CD4-positive, alpha-beta memory T cell (primary cell): Measurements from ENCODE around the gene PCNX3. TPM values are rescaled to one million over a fixed set of nuclear protein-coding genes. Genes with fewer than 3 reads are reported as not detected.
A peak's percentile ranks its signal among the peaks of the same experiment; 100 is the strongest.

Experiments used
- CTCF ChIA-PET: fragments of 350-600 bp; sonication (Branson Sonifier 250); formaldehyde crosslinking; loops from one replicate; lab custom pipeline; 2021; ENCODE audit warnings: inconsistent platforms; ENCODE audit not compliant: partially characterized antibody; lab: Charles Lee
- POLR2A ChIA-PET: fragments of 350-600 bp; sonication (Branson Sonifier 250); formaldehyde crosslinking; loops from one replicate; lab custom pipeline; 2021; ENCODE audit not compliant: partially characterized antibody; lab: Charles Lee
- DNase-seq, 5 donors: peaks; one replicate each; pipeline versions ENCODE4 v3.0.0 to v3.0.0-alpha.2; 2020 to 2022; ENCODE audit warnings: mixed read lengths in 1 of 5
- H3K27ac ChIP-seq: one replicate; pipeline ENCODE4 v1.7.0; 2013; ENCODE audit warnings: low read depth, low read length
- H3K27me3 ChIP-seq: 2 replicates; pipeline ENCODE4 v1.7.0; 2013; ENCODE audit warnings: mild to moderate bottlenecking, low read length, moderate library complexity; ENCODE audit not compliant: insufficient read depth
- H3K36me3 ChIP-seq: 2 replicates; pipeline ENCODE4 v1.7.0; 2013; ENCODE audit warnings: mild to moderate bottlenecking, low read length, moderate library complexity; ENCODE audit not compliant: insufficient read depth
- H3K4me1 ChIP-seq: 2 replicates; pipeline ENCODE4 v1.7.0; 2013; ENCODE audit warnings: mild to moderate bottlenecking, low read length, moderate library complexity; ENCODE audit not compliant: insufficient read depth
- H3K4me3 ChIP-seq, 2 donors: one replicate each; pipeline ENCODE4 v1.7.0; 2013; ENCODE audit warnings: low read length in 2 of 2, mild to moderate bottlenecking in 1 of 2
- H3K9me3 ChIP-seq, 2 donors: one replicate each; pipeline ENCODE4 v1.7.0; 2013; ENCODE audit warnings: low read length in 2 of 2, control low read depth in 1 of 2; ENCODE audit not compliant: control insufficient read depth in 1 of 2
- H3K27ac Mint-ChIP-seq, 7 donors: one replicate each; pipeline ENCODE4 v1.8.0; 2020 to 2021; ENCODE audit warnings: mixed read lengths in 7 of 7, mild to moderate bottlenecking in 6 of 7, inconsistent platforms in 3 of 7, moderate library complexity in 3 of 7
- H3K27me3 Mint-ChIP-seq, 2 donors: one replicate each; pipeline ENCODE4 v1.8.0; 2020 to 2021; ENCODE audit warnings: mixed read lengths in 2 of 2
- H3K36me3 Mint-ChIP-seq, 2 donors: one replicate each; pipeline ENCODE4 v1.8.0; 2020 to 2021; ENCODE audit warnings: mixed read lengths in 2 of 2, inconsistent platforms in 1 of 2, mild to moderate bottlenecking in 1 of 2
- H3K4me1 Mint-ChIP-seq, 4 donors: one replicate each; pipeline ENCODE4 v1.8.0; 2020 to 2021; ENCODE audit warnings: mixed read lengths in 4 of 4, mild to moderate bottlenecking in 1 of 4
- H3K4me3 Mint-ChIP-seq, 8 donors: one replicate each; pipeline ENCODE4 v1.8.0; 2020 to 2021; ENCODE audit warnings: mixed read lengths in 8 of 8, mild to moderate bottlenecking in 7 of 8, moderate library complexity in 6 of 8, inconsistent platforms in 3 of 8
- H3K9me3 Mint-ChIP-seq, 8 donors: one replicate each; pipeline ENCODE4 v1.8.0; 2020 to 2021; ENCODE audit warnings: mixed read lengths in 8 of 8, mild to moderate bottlenecking in 5 of 8, inconsistent platforms in 3 of 8, moderate library complexity in 1 of 8
- intact Hi-C: fragments of 100-400 bp; cut with micrococcal nuclease; formaldehyde crosslinking; loops from one replicate; pipeline ENCODE4 v1.15.1; 2023
- polyA plus RNA-seq, 2 donors: library from polyadenylated mRNA; unstranded; fragments of 300-500 nt; fragmentation: Illumina TruSeq; gene quantifications; one replicate each; pipeline ENCODE4 v1.2.3, GENCODE V29; 2021
- total RNA-seq, 2 experiments: library from RNA; stranded (reverse); gene quantifications; one replicate each; pipeline ENCODE4 v1.2.3, GENCODE V29; 2021

Gene PCNX3
- total and polyA plus RNA-seq, 4 experiments from 2014 or later: 0.41 to 66.3 (median 34.8) TPM

- Mint-ChIP-seq H3K4me3 (peak overlapping the region; percentile 76 to 94 (median 84)), H3K9me3 (peaks cover 0 to 5% (median 0%) of the 10 kb centered on the region in 8 donors), H3K36me3 (peaks cover 29 to 66% of the 10 kb centered on the region in 2 donors), H3K27ac (peak overlapping the region; percentile 93 to 99 (median 96)), H3K4me1 (peaks cover 28 to 52% (median 41%) of the 10 kb centered on the region in 4 donors), H3K27me3 (no peaks in the 10 kb centered on the region)
- ChIA-PET POLR2A (interaction anchor here (0.6 to 13.6 kb wide), 27 partner anchors 11 to 908 kb away, joined by 3 to 359 read pairs (median 4); partner anchors contain the start of genes CCDC85B, EHBP1L1, FAM89B and KAT5), CTCF (interaction anchor here (1.2 to 3.0 kb wide), 6 partner anchors 9 to 69 kb away, joined by 3 to 11 read pairs (median 7); partner anchors contain the start of genes RELA, RNASEH2C and SIPA1)
- H3K27ac ChIP-seq: peak overlapping the region; percentile 91
- DNase-seq: peak in 1 of 5 donors; percentile 51
- H3K4me3 ChIP-seq: peak overlapping the region; percentile 50 to 57
- no peaks in the 10 kb centered on the region for H3K9me3 ChIP-seq
- peaks cover 50% of the 10 kb centered on the region for H3K36me3 ChIP-seq
- intact Hi-C loops: loop anchor here (1.0 to 2.0 kb wide), 3 partner anchors 14 to 77 kb away; partner anchors contain the start of genes PCNX3 and SIPA1
- no peaks in the 10 kb centered on the region for H3K27me3 ChIP-seq
- H3K4me1 ChIP-seq: peaks cover 35% of the 10 kb centered on the region
Observed at GRCh38 chr11:65651589-65652510, 36.3 kb downstream of the PCNX3 start.

- peaks cover 58% of the 10 kb centered on the region for H3K36me3 ChIP-seq
- peaks cover 0 to 5% (median 0%) of the 10 kb centered on the region in 8 donors for H3K9me3 Mint-ChIP-seq
- peak overlapping the region; percentile 88 to 95 (median 91) for H3K4me3 Mint-ChIP-seq
- H3K27me3 Mint-ChIP-seq: no peaks in the 10 kb centered on the region
- CTCF ChIA-PET: interaction anchor here (0.7 to 3.0 kb wide), 7 partner anchors 10 to 68 kb away, joined by 3 to 11 read pairs (median 5); partner anchors contain the start of genes RELA, RNASEH2C and SIPA1
- H3K27ac Mint-ChIP-seq: peak overlapping the region; percentile 96 to 99 (median 98)
- H3K27me3 ChIP-seq: no peaks in the 10 kb centered on the region
- POLR2A ChIA-PET: interaction anchor here (0.6 to 13.6 kb wide), 35 partner anchors 12 to 908 kb away, joined by 3 to 359 read pairs (median 4); partner anchors contain the start of genes CCDC85B, EHBP1L1, FAM89B and KAT5
- peaks cover 37 to 74% of the 10 kb centered on the region in 2 donors for H3K36me3 Mint-ChIP-seq
- peaks cover 34 to 59% (median 48%) of the 10 kb centered on the region in 4 donors for H3K4me1 Mint-ChIP-seq
- no peaks in the 10 kb centered on the region for H3K9me3 ChIP-seq
- H3K27ac ChIP-seq: peak overlapping the region; percentile 91
- intact Hi-C loops: loop anchor here (1.0 to 2.0 kb wide), 4 partner anchors 10 to 78 kb away; partner anchors contain the start of genes PCNX3, RELA and SIPA1
- DNase-seq: peak; percentile 95 to 99 (median 97)
- peaks cover 35% of the 10 kb centered on the region for H3K4me1 ChIP-seq
- peak overlapping the region; percentile 50 to 64 for H3K4me3 ChIP-seq
Observed at GRCh38 chr11:65652511-65653228, 37.1 kb downstream of the PCNX3 start.

GRCh38 chr11:65653229-65654225 lies 38.0 kb downstream of the PCNX3 start:
- POLR2A ChIA-PET: interaction anchor here (0.6 to 13.6 kb wide), 26 partner anchors 11 to 909 kb away, joined by 3 to 359 read pairs (median 5); partner anchors contain the start of genes CCDC85B, EHBP1L1, FAM89B and KAT5
- H3K4me1 ChIP-seq: peaks cover 35% of the 10 kb centered on the region

GRCh38 chr11:65654375-65655349 lies 39.1 kb downstream of the PCNX3 start:
- Mint-ChIP-seq H3K27me3 (no peaks in the 10 kb centered on the region), H3K4me1 (peaks cover 39 to 70% (median 59%) of the 10 kb centered on the region in 4 donors), H3K9me3 (peaks cover 0 to 7% (median 0%) of the 10 kb centered on the region in 8 donors), H3K4me3 (peak overlapping the region in 5 of 8 donors; percentile 17 to 44 (median 35)), H3K36me3 (peaks cover 48 to 83% of the 10 kb centered on the region in 2 donors), H3K27ac (peak overlapping the region; percentile 65 to 99 (median 97))
- no peaks in the 10 kb centered on the region for H3K9me3 ChIP-seq
- H3K36me3 ChIP-seq: peaks cover 68% of the 10 kb centered on the region
- CTCF ChIA-PET: interaction anchor here (3.0 kb wide), 1 partner anchor 16 kb away, joined by 11 read pairs; the partner anchor contains the start of gene SIPA1
- POLR2A ChIA-PET: interaction anchor here (1.1 to 13.6 kb wide), 11 partner anchors 10 to 398 kb away, joined by 3 to 359 read pairs (median 5); partner anchors contain the start of genes EHBP1L1, FAM89B, KAT5 and MAP3K11
- no peak overlapping the region for H3K4me3 ChIP-seq
- peaks cover 45% of the 10 kb centered on the region for H3K4me1 ChIP-seq
- DNase-seq: no peak
- intact Hi-C loops: no loop called here
- peak overlapping the region; percentile 91 for H3K27ac ChIP-seq
- H3K27me3 ChIP-seq: no peaks in the 10 kb centered on the region

More at GRCh38 chr11:65653229-65654225, 38.0 kb downstream of the PCNX3 start:
- peak overlapping the region; percentile 88 to 95 (median 91) for H3K4me3 Mint-ChIP-seq
- peaks cover 0 to 5% (median 0%) of the 10 kb centered on the region in 8 donors for H3K9me3 Mint-ChIP-seq
- H3K36me3 Mint-ChIP-seq: peaks cover 40 to 78% of the 10 kb centered on the region in 2 donors
- DNase-seq: no peak
- CTCF ChIA-PET: interaction anchor here (0.7 to 3.0 kb wide), 7 partner anchors 9 to 67 kb away, joined by 3 to 11 read pairs (median 5); partner anchors contain the start of genes RELA, RNASEH2C and SIPA1
- no peaks in the 10 kb centered on the region for H3K27me3 Mint-ChIP-seq
- H3K4me1 Mint-ChIP-seq: peaks cover 34 to 59% (median 49%) of the 10 kb centered on the region in 4 donors
- Histone ChIP-seq H3K9me3 (no peaks in the 10 kb centered on the region), H3K36me3 (peaks cover 66% of the 10 kb centered on the region), H3K27ac (peak overlapping the region; percentile 91), H3K27me3 (no peaks in the 10 kb centered on the region), H3K4me3 (peak overlapping the region; percentile 50 to 64)
- H3K27ac Mint-ChIP-seq: peak overlapping the region; percentile 96 to 99 (median 98)
- intact Hi-C loops: loop anchor here (1.0 to 2.0 kb wide), 2 partner anchors 9 to 79 kb away; partner anchors contain the start of gene RELA
